Measurements from ENCODE around the gene DPY19L1.
"Not testable (repeated sequence)": the region's sequence is repeated elsewhere in the genome, so short reads cannot be mapped to it uniquely, and the experiment has no call there.

Gene DPY19L1

DNA sequence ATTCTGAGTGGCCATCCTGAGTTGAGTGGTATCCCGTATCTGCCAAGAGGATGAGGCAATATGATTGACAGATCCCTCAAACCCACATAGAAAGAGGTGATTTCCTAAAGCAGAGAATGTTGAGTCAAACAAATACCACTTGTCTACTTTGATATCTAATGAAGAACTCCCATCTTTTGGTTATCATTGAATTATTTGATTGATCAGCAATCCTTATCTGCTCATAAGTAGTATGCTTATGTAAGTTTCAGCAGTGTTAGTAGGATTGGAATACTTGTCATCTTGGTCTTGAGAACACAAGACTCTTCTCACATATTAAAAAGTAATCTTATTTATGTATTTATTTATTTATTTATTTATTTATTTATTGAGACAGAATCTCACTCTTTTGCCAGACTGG, 147.3 kb downstream of the DPY19L1 start:
- DNase-seq (ENCODE audit: low read depth) = no peak
- TF ChIP-seq, protein P1, sequence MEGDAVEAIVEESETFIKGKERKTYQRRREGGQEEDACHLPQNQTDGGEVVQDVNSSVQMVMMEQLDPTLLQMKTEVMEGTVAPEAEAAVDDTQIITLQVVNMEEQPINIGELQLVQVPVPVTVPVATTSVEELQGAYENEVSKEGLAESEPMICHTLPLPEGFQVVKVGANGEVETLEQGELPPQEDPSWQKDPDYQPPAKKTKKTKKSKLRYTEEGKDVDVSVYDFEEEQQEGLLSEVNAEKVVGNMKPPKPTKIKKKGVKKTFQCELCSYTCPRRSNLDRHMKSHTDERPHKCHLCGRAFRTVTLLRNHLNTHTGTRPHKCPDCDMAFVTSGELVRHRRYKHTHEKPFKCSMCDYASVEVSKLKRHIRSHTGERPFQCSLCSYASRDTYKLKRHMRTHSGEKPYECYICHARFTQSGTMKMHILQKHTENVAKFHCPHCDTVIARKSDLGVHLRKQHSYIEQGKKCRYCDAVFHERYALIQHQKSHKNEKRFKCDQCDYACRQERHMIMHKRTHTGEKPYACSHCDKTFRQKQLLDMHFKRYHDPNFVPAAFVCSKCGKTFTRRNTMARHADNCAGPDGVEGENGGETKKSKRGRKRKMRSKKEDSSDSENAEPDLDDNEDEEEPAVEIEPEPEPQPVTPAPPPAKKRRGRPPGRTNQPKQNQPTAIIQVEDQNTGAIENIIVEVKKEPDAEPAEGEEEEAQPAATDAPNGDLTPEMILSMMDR (IDR thresholded peaks at IDR 0.05; ENCODE audit: insufficient read depth, low read depth, low read length, missing control alignments) = no peak
- H3K4me3 ChIP-seq (ENCODE audit: low read depth, low read length) = no peak overlapping the region

- H3K4me3 ChIP-seq (ENCODE audit: low read depth, low read length) = no peak overlapping the region
- TF ChIP-seq, protein P1 (IDR thresholded peaks at IDR 0.05; ENCODE audit: insufficient read depth, low read depth, low read length, missing control alignments) = no peak
- DNase-seq (ENCODE audit: low read depth) = no peak
Observed at GRCh38 chr7:34886856-34887255, 150.4 kb downstream of the DPY19L1 start.

DNA sequence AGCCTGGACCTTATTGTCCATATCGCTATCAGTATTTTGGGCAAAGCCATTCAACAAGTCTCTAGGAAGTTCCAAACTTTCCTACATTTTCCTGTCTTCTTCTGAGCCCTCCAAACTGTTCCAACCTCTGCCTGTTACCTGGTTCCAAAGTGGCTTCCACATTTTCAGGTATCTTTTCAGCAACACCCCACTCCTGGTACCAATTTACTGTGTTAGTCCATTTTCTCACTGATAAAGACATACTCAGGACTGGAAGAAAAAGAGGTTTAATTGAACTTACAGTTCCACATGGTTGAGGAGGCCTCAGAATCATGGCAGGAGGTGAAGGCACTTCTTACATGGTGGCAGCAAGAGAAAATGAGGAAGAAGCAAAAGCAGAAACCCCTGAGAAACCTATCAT, 153.4 kb downstream of the DPY19L1 start:
- H3K4me3 ChIP-seq (ENCODE audit: low read depth, low read length); DNase-seq (ENCODE audit: low read depth): not testable (repeated sequence)

- no peak for DNase-seq (ENCODE audit: low read depth)
- TF ChIP-seq, protein P1 (IDR thresholded peaks at IDR 0.05; ENCODE audit: insufficient read depth, low read depth, low read length, missing control alignments) = no peak
- no peak overlapping the region for H3K4me3 ChIP-seq (ENCODE audit: low read depth, low read length)
Observed at GRCh38 chr7:34879871-34880270, 157.4 kb downstream of the DPY19L1 start.

DNA sequence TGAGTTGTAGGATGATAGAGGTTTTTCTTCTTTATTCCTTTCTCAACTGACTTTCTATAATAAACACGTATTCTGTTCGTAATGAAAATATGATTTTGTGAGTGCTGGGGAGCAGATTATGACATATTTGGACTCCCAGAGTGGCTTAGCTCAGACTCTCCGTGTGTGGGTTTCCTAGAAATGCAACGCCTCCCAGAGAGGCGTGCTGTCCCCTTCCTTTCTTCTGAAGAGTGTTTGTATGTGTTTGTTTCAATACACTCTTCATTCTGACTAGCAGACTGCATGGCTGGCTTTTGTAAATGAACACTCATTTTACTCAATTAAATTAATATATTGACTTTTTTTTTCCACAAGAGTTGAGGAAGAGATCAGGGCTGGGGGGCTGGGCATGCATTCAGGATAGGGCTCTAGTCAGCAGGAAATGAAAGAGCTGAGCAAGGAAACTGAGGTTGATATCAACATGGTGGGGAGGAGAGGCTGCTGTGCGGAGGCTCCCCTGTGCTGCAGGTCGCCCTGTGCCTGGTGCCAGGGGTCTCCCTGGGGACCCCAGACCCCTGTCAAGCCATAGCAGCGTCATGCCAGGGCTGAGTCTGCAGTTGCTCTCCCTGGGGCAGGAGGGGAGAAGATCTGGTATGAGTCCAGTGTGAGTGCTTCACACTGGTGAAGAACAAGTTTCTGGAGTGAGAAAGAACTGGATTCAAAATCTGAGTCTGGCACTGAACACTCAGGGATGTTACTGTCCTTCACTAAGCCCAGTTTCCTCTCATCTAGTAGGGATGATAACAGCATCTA, 158.1 kb downstream of the DPY19L1 start:
- DNase-seq (ENCODE audit: low read depth); H3K4me3 ChIP-seq (ENCODE audit: low read depth, low read length): not testable (repeated sequence)
